Colonic mucosa (tissue), 4 donors: ENCODE measurements around the gene C17orf78. TPM values are rescaled to one million over a fixed set of nuclear protein-coding genes. Genes with fewer than 3 reads are reported as not detected.
"Not testable (repeated sequence)": the region's sequence is repeated elsewhere in the genome, so short reads cannot be mapped to it uniquely, and the experiment has no call there.

ENCODE experiments used
- DNase-seq: peaks from one replicate; pipeline ENCODE4 v3.0.0-alpha.2; 2020
- H3K27ac ChIP-seq: fragments of 200-600 bp; one replicate; pipeline ENCODE4 v1.8.0; 2021
- H3K27me3 ChIP-seq: fragments of 200-600 bp; one replicate; pipeline ENCODE4 v1.8.0; 2021
- H3K36me3 ChIP-seq: fragments of 200-600 bp; one replicate; pipeline ENCODE4 v1.8.0; 2021
- H3K4me1 ChIP-seq: fragments of 200-600 bp; one replicate; pipeline ENCODE4 v1.8.0; 2021; ENCODE audit warnings: mild to moderate bottlenecking
- H3K4me3 ChIP-seq: fragments of 200-600 bp; one replicate; pipeline ENCODE4 v1.8.0; 2021
- H3K9ac ChIP-seq, 2 donors: one replicate each; pipeline ENCODE4 v1.7.0; 2013; ENCODE audit warnings: control low read depth in 2 of 2, low read depth in 2 of 2, low read length in 2 of 2
- H3K9me3 ChIP-seq: fragments of 200-600 bp; one replicate; pipeline ENCODE4 v1.8.0; 2021
- CTCF ChIP-seq: fragments of 200-600 bp; IDR thresholded peaks from one replicate; pipeline ENCODE4 v1.8.0; 2022; ENCODE audit warnings: antibody characterized with exemption, mild to moderate bottlenecking
- intact Hi-C: fragments of 100-400 bp; cut with DNase I; formaldehyde crosslinking; loops from one replicate; pipeline ENCODE4 v1.14.1; 2022
- total RNA-seq, 2 donors: library from RNA; stranded (reverse); fragmentation: NEBNext Ultra II Directional in 1 of 2; extraction: Animal tissue kit (Norgen Biotek cat#: 25700) in 1 of 2; gene quantifications; one replicate each; pipeline ENCODE4 v1.2.1, GENCODE V29; 2021
- donor health status: healthy.
- donor health status: DM: no; HTN: no; CAD: no.
- donor health status: DM: no; HTN: no; CAD: no.

C17orf78 gene
- total RNA-seq, 2 donors from 2014 or later, result not detected

GRCh38 chr17:37342589-37342988, 33.2 kb upstream of the C17orf78 start:
- Histone ChIP-seq H3K27me3 (no peaks in the 10 kb centered on the region), H3K36me3 (no peaks in the 10 kb centered on the region), H3K9ac (no peak overlapping the region), H3K9me3 (no peaks in the 10 kb centered on the region), H3K4me3 (no peak overlapping the region), H3K4me1 (no peaks in the 10 kb centered on the region), H3K27ac (no peak overlapping the region)
- TF ChIP-seq CTCF, result no peak
- DNase-seq, result no peak
- intact Hi-C loops, result no loop called here

- DNase-seq, result no peak
- no peaks in the 10 kb centered on the region for H3K9me3 ChIP-seq
- no peak overlapping the region for H3K27ac ChIP-seq
- intact Hi-C loops, result no loop called here
- H3K9ac ChIP-seq, result no peak overlapping the region
- H3K4me3 ChIP-seq, result no peak overlapping the region
- TF ChIP-seq CTCF, result no peak
- no peaks in the 10 kb centered on the region for H3K36me3 ChIP-seq
- H3K27me3 ChIP-seq, result no peaks in the 10 kb centered on the region
- H3K4me1 ChIP-seq, result no peaks in the 10 kb centered on the region
These were observed 31.3 kb upstream of the C17orf78 start for GRCh38 chr17:37344519-37344918.

- H3K36me3 ChIP-seq, H3K4me1 ChIP-seq, H3K4me3 ChIP-seq, DNase-seq, intact Hi-C loops, H3K9ac ChIP-seq, H3K27ac ChIP-seq, H3K9me3 ChIP-seq, H3K27me3 ChIP-seq: not testable (repeated sequence)
These were observed 28.9 kb upstream of the C17orf78 start for GRCh38 chr17:37346863-37347402.

GRCh38 chr17:37356796-37357569, 18.8 kb upstream of the C17orf78 start:
- intact Hi-C loops, H3K4me3 ChIP-seq: not testable (repeated sequence)

GRCh38 chr17:37358098-37358829, 17.5 kb upstream of the C17orf78 start:
- intact Hi-C loops, result no loop called here
- TF ChIP-seq CTCF, result no peak
- Histone ChIP-seq H3K4me3 (peak overlapping the region; percentile 59), H3K9me3 (no peaks in the 10 kb centered on the region), H3K27ac (peak overlapping the region; percentile 71), H3K27me3 (no peaks in the 10 kb centered on the region), H3K36me3 (no peaks in the 10 kb centered on the region), H3K4me1 (peaks cover 6% of the 10 kb centered on the region), H3K9ac (peak overlapping the region; percentile 87 to 98)
- peak; percentile 67 for DNase-seq

More at GRCh38 chr17:37356796-37357569, 18.8 kb upstream of the C17orf78 start:
- H3K27ac ChIP-seq, H3K36me3 ChIP-seq, H3K4me1 ChIP-seq, H3K9me3 ChIP-seq, H3K27me3 ChIP-seq, H3K9ac ChIP-seq, DNase-seq: not testable (repeated sequence)

- Histone ChIP-seq H3K4me3 (peak overlapping the region; percentile 59), H3K9me3 (no peaks in the 10 kb centered on the region), H3K9ac (peak overlapping the region; percentile 87 to 98), H3K27ac (peak overlapping the region; percentile 71), H3K36me3 (no peaks in the 10 kb centered on the region), H3K27me3 (no peaks in the 10 kb centered on the region), H3K4me1 (peaks cover 6% of the 10 kb centered on the region)
- intact Hi-C loops, result no loop called here
- TF ChIP-seq CTCF, result peak; percentile 27
- peak; percentile 95 for DNase-seq
These were observed 16.7 kb upstream of the C17orf78 start for GRCh38 chr17:37358830-37359681.
